HEK293 (cell line): ENCODE data around the gene CDK19.
"Not testable (repeated sequence)": the region's sequence is repeated elsewhere in the genome, so short reads cannot be mapped to it uniquely, and the experiment has no call there.

ENCODE experiments used
- CTCF ChIA-PET: fragments of 350-600 bp; formaldehyde crosslinking; extraction: SDS; loops from one replicate; lab custom pipeline; 2021; ENCODE audit warnings: antibody characterized with exemption; lab: Yijun Ruan, JAX
- POLR2A ChIA-PET: fragments of 300-600 bp; formaldehyde crosslinking; extraction: SDS; loops from one replicate; lab custom pipeline; 2020; ENCODE audit warnings: antibody characterized with exemption, inconsistent platforms; lab: Yijun Ruan, JAX
- H3K27ac ChIP-seq: fragments of 200-500 bp; sonication (Bioruptor generic); 2 replicates; pipeline ENCODE4 v1.5.1; 2014; ENCODE audit warnings: low read depth, low read length, control low read depth, inconsistent platforms; ENCODE audit errors: extremely low read depth
- H3K36me3 ChIP-seq, 2 experiments: fragments of 200-500 bp in 1 of 2; sonication (Bioruptor generic) in 1 of 2; 1 replicate in 1 of 2; 2 replicates in 1 of 2; pipeline ENCODE4 v1.5.1; 2014 to 2017; ENCODE audit warnings: inconsistent platforms in 2 of 2, low read length in 2 of 2; ENCODE audit not compliant: control insufficient read depth in 2 of 2, insufficient read depth in 1 of 2
- H3K4me1 ChIP-seq: fragments of 200-500 bp; sonication (Bioruptor generic); 2 replicates; pipeline ENCODE4 v1.5.1; 2014; ENCODE audit warnings: mild to moderate bottlenecking, low read length, inconsistent platforms; ENCODE audit not compliant: control insufficient read depth, insufficient read depth
- H3K4me3 ChIP-seq: 2 replicates; pipeline ENCODE4 v1.5.1; 2011; ENCODE audit warnings: low read depth, mild to moderate bottlenecking, control low read depth, low read length, moderate library complexity
- H3K9me3 ChIP-seq: fragments of 200-500 bp; sonication (Bioruptor generic); 2 replicates; pipeline ENCODE4 v1.5.1; 2014; ENCODE audit warnings: low read depth, low read length, inconsistent platforms; ENCODE audit not compliant: control insufficient read depth, insufficient read depth
- BCL6B ChIP-seq: fragments of 450-650 bp; formaldehyde crosslinking; IDR thresholded peaks from 2 replicates; pipeline ENCODE4 v1.5.1; 2017; ENCODE audit warnings: missing biosample characterization, missing genetic modification characterization
- FEZF1 ChIP-seq: fragments of 450-650 bp; formaldehyde crosslinking; IDR thresholded peaks from 2 replicates; pipeline ENCODE4 v1.5.1; 2016; ENCODE audit warnings: missing biosample characterization, missing genetic modification characterization
- HIC1 ChIP-seq: fragments of 450-650 bp; formaldehyde crosslinking; IDR thresholded peaks from 2 replicates; pipeline ENCODE4 v1.5.1; 2016; ENCODE audit warnings: missing biosample characterization, missing genetic modification characterization
- HOXC10 ChIP-seq: sonication (generic); formaldehyde crosslinking; IDR thresholded peaks from 2 replicates; pipeline ENCODE4 v1.8.1; 2023; ENCODE audit warnings: mild to moderate bottlenecking, missing genetic modification reagents
- MEIS1 ChIP-seq: sonication (generic); formaldehyde crosslinking; IDR thresholded peaks from 2 replicates; pipeline ENCODE4 v1.8.1; 2022; ENCODE audit warnings: missing genetic modification reagents, mild to moderate bottlenecking, borderline replicate concordance
- OSR2 ChIP-seq: fragments of 450-650 bp; formaldehyde crosslinking; IDR thresholded peaks from 2 replicates; pipeline ENCODE4 v1.5.1; 2016; ENCODE audit warnings: missing biosample characterization, missing genetic modification characterization
- PRDM1 ChIP-seq: fragments of 450-650 bp; formaldehyde crosslinking; IDR thresholded peaks from 2 replicates; pipeline ENCODE4; 2016; ENCODE audit warnings: missing biosample characterization, missing genetic modification characterization
- PRDM6 ChIP-seq: fragments of 450-650 bp; formaldehyde crosslinking; IDR thresholded peaks from 2 replicates; pipeline ENCODE4 v1.5.1; 2017; ENCODE audit warnings: missing biosample characterization, missing genetic modification characterization
- TCF7L2 ChIP-seq: IDR thresholded peaks from 2 replicates; pipeline ENCODE4 v1.6.1; 2011; ENCODE audit warnings: low read depth, mild to moderate bottlenecking, inconsistent platforms, low read length, moderate library complexity, borderline replicate concordance
- YY1 ChIP-seq: fragments of 450-650 bp; formaldehyde crosslinking; IDR thresholded peaks from 2 replicates; pipeline ENCODE4 v1.5.1; 2018; ENCODE audit warnings: missing biosample characterization, missing genetic modification characterization
- ZBTB49 ChIP-seq: fragments of 450-650 bp; formaldehyde crosslinking; IDR thresholded peaks from 2 replicates; pipeline ENCODE4 v1.5.1; 2016; ENCODE audit warnings: missing biosample characterization, missing genetic modification characterization, low read depth
- ZNF16 ChIP-seq: fragments of 450-650 bp; formaldehyde crosslinking; IDR thresholded peaks from 2 replicates; pipeline ENCODE4 v1.5.1; 2016; ENCODE audit warnings: low read depth, missing biosample characterization, missing genetic modification characterization
- ZNF214 ChIP-seq: fragments of 450-650 bp; formaldehyde crosslinking; IDR thresholded peaks from 2 replicates; pipeline ENCODE4 v1.5.1; 2017; ENCODE audit warnings: missing biosample characterization, mild to moderate bottlenecking, missing genetic modification characterization, borderline replicate concordance
- ZNF280D ChIP-seq: fragments of 450-650 bp; formaldehyde crosslinking; IDR thresholded peaks from 2 replicates; pipeline ENCODE4 v1.5.1; 2016; ENCODE audit warnings: missing biosample characterization, missing genetic modification characterization
- ZNF354C ChIP-seq: fragments of 450-650 bp; formaldehyde crosslinking; IDR thresholded peaks from 2 replicates; pipeline ENCODE4 v1.5.1; 2016; ENCODE audit warnings: missing biosample characterization, missing genetic modification characterization, low read depth, borderline replicate concordance
- ZNF37A ChIP-seq: fragments of 450-650 bp; IDR thresholded peaks from 2 replicates; pipeline ENCODE4 v1.5.1; 2018; ENCODE audit warnings: missing biosample characterization, missing genetic modification characterization
- ZNF510 ChIP-seq: fragments of 450-650 bp; formaldehyde crosslinking; IDR thresholded peaks from 2 replicates; pipeline ENCODE4 v1.5.1; 2018; ENCODE audit warnings: mild to moderate bottlenecking, missing genetic modification characterization, missing biosample characterization; ENCODE audit not compliant: insufficient replicate concordance
- ZNF585B ChIP-seq: fragments of 450-650 bp; formaldehyde crosslinking; IDR thresholded peaks from 2 replicates; pipeline ENCODE4 v1.5.1; 2016; ENCODE audit warnings: missing biosample characterization, missing genetic modification characterization
- ZNF621 ChIP-seq: fragments of 450-650 bp; formaldehyde crosslinking; IDR thresholded peaks from 2 replicates; pipeline ENCODE4 v1.5.1; 2017; ENCODE audit warnings: missing biosample characterization, missing genetic modification characterization
- ZNF660 ChIP-seq: fragments of 450-650 bp; IDR thresholded peaks from 2 replicates; pipeline ENCODE4 v1.5.1; 2018; ENCODE audit warnings: missing biosample characterization, mild to moderate bottlenecking, missing genetic modification characterization

CDK19 gene

GRCh38 chr6:110723017-110723416, 92.3 kb downstream of the CDK19 start (continued):
- no peak for TF ChIP-seq ZNF354C (tag by site-specific recombination)
- TF ChIP-seq ZNF214 = no peak
- TF ChIP-seq ZNF280D (tag by site-specific recombination) = no peak
- TF ChIP-seq TCF7L2 = no peak

GRCh38 chr6:110720066-110720465, 95.2 kb downstream of the CDK19 start:
- H3K27ac ChIP-seq = no peak overlapping the region
- TF ChIP-seq ZNF510 (tag by site-specific recombination) (no peak), ZNF621 (tag by site-specific recombination) (no peak), ZNF37A (tag by site-specific recombination) (no peak), PRDM1 (tag by site-specific recombination) (no peak), ZNF660 (no peak), MEIS1 (no peak), YY1 (no peak), ZBTB49 (tag by site-specific recombination) (no peak), FEZF1 (tag by site-specific recombination) (no peak), OSR2 (tag by site-specific recombination) (no peak), ZNF585B (tag by site-specific recombination) (no peak), HOXC10 (CRISPR knock-in tag) (no peak), ZNF16 (tag by site-specific recombination) (no peak), BCL6B (tag by site-specific recombination) (no peak), HIC1 (tag by site-specific recombination) (no peak), PRDM6 (no peak)
- TF ChIP-seq, all 188 proteins: peak for 0
- H3K36me3 ChIP-seq = no peaks in the 10 kb centered on the region
- ChIA-PET CTCF (no interaction called here), POLR2A (interaction anchor here (1.4 kb wide), 1 partner anchor 154 kb away, joined by 4 read pairs; the partner anchor contains the start of gene AMD1)
- no peaks in the 10 kb centered on the region for H3K9me3 ChIP-seq
- no peak overlapping the region for H3K4me3 ChIP-seq
- no peaks in the 10 kb centered on the region for H3K4me1 ChIP-seq

- H3K4me3 ChIP-seq, H3K9me3 ChIP-seq, H3K27ac ChIP-seq, H3K36me3 ChIP-seq, H3K4me1 ChIP-seq, CTCF ChIA-PET: not testable (repeated sequence)
- POLR2A ChIA-PET = interaction anchor here (1.4 kb wide), 1 partner anchor 155 kb away, joined by 4 read pairs; the partner anchor contains the start of gene AMD1
Measured at GRCh38 chr6:110719601-110720000, 95.7 kb downstream of the CDK19 start.
